Fibroblast of the aortic adventitia (primary cell): Measurements from ENCODE around the gene ITSN1. TPM values are rescaled to one million over a fixed set of nuclear protein-coding genes. Genes with fewer than 3 reads are reported as not detected.

Experiments used
- DNase-seq: peaks from one replicate; pipeline ENCODE4 v3.0.0-alpha.2; 2010; ENCODE audit warnings: low read depth
- H3K4me3 ChIP-seq: 2 replicates; pipeline ENCODE4 v1.5.1; 2011; ENCODE audit warnings: low read depth, mild to moderate bottlenecking, control low read depth, low read length, moderate library complexity
- CTCF ChIP-seq: IDR thresholded peaks from 2 replicates; pipeline ENCODE4 v1.5.1; 2011; ENCODE audit warnings: mild to moderate bottlenecking, low read length, control low read depth, inconsistent platforms; ENCODE audit not compliant: insufficient read depth
- total RNA-seq: library from RNA; depleted of rRNA; stranded (reverse); fragments of >200 nt; gene quantifications from 2 replicates; pipeline ENCODE4 v1.2.3, GENCODE V29; 2012; ENCODE audit warnings: low replicate concordance

Gene ITSN1
- total RNA-seq, 1 donor: 35.0 TPM

DNA sequence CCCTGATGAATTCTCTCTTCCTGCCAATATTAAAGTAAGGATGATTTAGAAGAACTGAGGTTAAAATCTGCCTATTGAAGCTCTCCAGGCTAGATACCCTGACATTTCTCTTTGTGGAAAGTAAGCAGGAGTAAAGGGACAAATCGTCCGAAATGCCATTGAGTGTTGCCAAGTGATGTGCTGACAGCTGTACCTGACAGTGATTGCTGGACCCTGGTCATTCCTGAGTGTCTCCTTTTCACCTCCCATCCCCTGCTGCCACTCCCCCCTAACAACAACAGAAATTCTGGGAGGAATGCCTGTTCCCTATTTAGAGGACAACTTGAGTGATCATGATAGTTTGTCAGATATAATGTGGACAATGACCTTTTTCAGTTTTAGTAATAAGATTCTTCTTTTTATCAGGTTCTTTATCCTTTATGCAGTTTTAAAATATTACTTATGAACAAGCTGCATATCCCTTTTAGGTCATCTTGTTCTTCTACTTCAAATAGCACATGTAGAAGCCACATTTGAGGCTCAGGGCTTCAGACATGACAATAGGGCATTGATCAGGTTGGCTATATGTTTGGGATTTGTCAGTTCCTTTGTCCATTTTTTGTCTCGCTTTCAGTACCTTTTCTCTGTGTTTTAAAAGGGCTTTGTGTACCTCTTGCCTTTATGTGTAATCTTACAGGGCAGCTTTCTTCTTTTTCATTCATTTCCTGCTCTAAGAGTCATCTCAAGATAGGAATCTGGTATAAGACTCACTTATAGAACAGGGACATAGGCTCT lies 56.0 kb downstream of the ITSN1 start:
- no peak overlapping the region for H3K4me3 ChIP-seq
- no peak for TF ChIP-seq CTCF
- no peak for DNase-seq

- TF ChIP-seq CTCF: no peak
- DNase-seq: no peak
- no peak overlapping the region for H3K4me3 ChIP-seq
Measured at GRCh38 chr21:33699277-33699676, 57.0 kb downstream of the ITSN1 start.

- TF ChIP-seq CTCF: no peak
Measured at GRCh38 chr21:33700491-33700890, 58.2 kb downstream of the ITSN1 start.

DNA sequence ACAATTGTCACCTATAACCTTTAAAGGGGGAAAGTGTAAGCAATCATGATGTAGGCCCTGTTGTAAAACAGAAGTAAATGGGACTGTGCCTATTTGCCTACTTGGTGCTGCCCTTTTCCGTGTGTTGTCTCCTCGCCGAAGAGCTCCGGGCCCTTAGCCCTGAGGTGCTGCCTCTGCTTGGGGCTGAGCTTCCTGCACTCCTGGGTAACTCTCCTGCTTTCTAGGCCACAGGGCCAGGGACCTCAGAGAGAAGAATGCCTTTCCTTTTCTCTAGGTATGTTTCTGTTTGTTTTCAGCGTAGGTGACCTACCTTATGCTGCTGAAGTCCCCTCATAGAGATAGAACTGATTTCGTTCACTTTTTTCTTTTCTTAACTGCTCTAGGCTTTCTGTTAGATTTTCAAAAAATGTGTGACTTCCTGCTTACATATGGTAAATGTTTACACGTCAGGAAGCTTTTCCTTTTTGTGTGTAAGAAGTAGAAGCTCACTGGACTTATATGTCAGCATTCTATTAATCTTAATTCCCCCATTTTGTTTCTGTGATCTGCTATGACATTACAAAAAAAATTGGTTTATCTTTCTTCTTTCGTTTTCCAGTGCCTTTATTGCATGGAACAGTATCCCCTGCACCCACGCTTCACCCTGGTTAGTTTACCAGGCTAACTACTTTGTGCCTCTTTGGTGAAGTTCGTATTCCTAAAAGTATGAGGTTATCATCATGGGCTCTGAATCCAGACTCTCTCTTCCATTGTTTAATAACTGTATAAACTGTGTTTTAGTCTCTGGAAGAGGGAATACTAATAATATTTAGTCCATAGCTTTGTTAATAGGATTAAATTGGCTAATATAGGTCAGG lies 61.7 kb downstream of the ITSN1 start:
- no peak for TF ChIP-seq CTCF
- DNase-seq: no peak
- H3K4me3 ChIP-seq: no peak overlapping the region

More at GRCh38 chr21:33700491-33700890, 58.2 kb downstream of the ITSN1 start:
- no peak for DNase-seq
- no peak overlapping the region for H3K4me3 ChIP-seq

- no peak for DNase-seq
- no peak overlapping the region for H3K4me3 ChIP-seq
- no peak for TF ChIP-seq CTCF
Measured at GRCh38 chr21:33707846-33708245, 65.5 kb downstream of the ITSN1 start.

DNA sequence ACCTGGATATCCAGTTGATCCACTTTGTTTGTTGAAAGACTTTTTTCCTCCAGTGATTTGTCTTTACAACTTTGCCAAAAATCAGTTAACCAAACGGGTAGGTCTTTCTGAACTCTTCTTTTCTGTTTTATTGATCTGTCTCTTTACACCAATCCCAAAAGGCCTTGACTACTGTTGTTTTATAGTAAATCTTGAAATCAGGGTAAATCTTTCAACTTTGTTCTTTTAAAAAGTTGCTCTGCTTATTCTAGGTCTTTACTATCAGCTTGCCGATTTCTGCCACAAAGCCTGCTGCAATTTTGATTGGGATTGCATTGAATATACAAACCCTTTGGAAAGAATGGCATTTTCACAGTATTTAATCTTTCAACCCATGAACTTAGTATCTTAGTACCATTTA lies 66.6 kb downstream of the ITSN1 start:
- no peak overlapping the region for H3K4me3 ChIP-seq
- no peak for DNase-seq
- TF ChIP-seq CTCF: no peak
